Testis (tissue), 5 donors: ENCODE results near the gene MUC5AC. TPM values are rescaled to one million over a fixed set of nuclear protein-coding genes. Genes with fewer than 3 reads are reported as not detected.

Source experiments
- DNase-seq: peaks from one replicate; pipeline ENCODE4 v3.0.0-alpha.2; 2019
- H3K27ac ChIP-seq, 2 donors: fragments of 200-600 bp; sonication (generic); one replicate each; pipeline ENCODE4 v1.5.1; 2019
- H3K27me3 ChIP-seq: fragments of 200-600 bp; sonication (generic); one replicate; pipeline ENCODE4 v1.5.1; 2019
- H3K36me3 ChIP-seq: fragments of 200-600 bp; sonication (generic); one replicate; pipeline ENCODE4 v1.5.1; 2017; ENCODE audit warnings: low read depth; ENCODE audit errors: missing control alignments
- H3K4me1 ChIP-seq: fragments of 200-600 bp; sonication (generic); one replicate; pipeline ENCODE4 v1.5.1; 2019
- H3K4me3 ChIP-seq, 2 donors: fragments of 200-600 bp; sonication (generic); one replicate each; pipeline ENCODE4 v1.5.1; 2017 to 2019
- H3K9me3 ChIP-seq: fragments of 200-600 bp; sonication (generic); one replicate; pipeline ENCODE4 v1.5.1; 2017
- POLR2A ChIP-seq: fragments of 450-650 bp; IDR thresholded peaks from one replicate; pipeline ENCODE4 v1.6.1; 2017; ENCODE audit warnings: antibody characterized with exemption, mild to moderate bottlenecking, moderate library complexity
- WGBS, 2 donors: methylation state at CpG; one replicate each; pipeline ENCODE4 v1.1.5; 2018; 5-methylcytosine and 5-hydroxymethylcytosine counted together
- intact Hi-C: fragments of 100-400 bp; cut with DNase I; formaldehyde crosslinking; loops from one replicate; pipeline ENCODE4 v1.15.1; 2023; ENCODE audit warnings: low total_unique reads
- long read RNA-seq, 2 donors: transcript quantifications; one replicate each; lab custom pipeline, GENCODE V29; 2026
- polyA plus RNA-seq: library from polyadenylated mRNA; stranded (reverse); fragments of 350-450 nt; fragmentation: Illumina TruSeq; extraction: RNeasy Lipid Tissue Mini Kit (QIAGEN cat#74804); gene quantifications from one replicate; pipeline ENCODE4 v1.2.3, GENCODE V29; 2014; ENCODE audit warnings: low read depth, low replicate concordance; ENCODE audit not compliant: insufficient read depth
- total RNA-seq, 2 donors: library from RNA; depleted of rRNA; stranded (reverse); fragments of >200 nt; gene quantifications; one replicate each; pipeline ENCODE4 v1.2.3, GENCODE V29; 2016
- TF ChIP-seq, protein P1 (sequence below), 3 experiments: fragments of 450-650 bp in 2 of 3; fragments of 200-600 bp in 1 of 3; sonication (generic) in 1 of 3; IDR thresholded peaks; one replicate each; pipeline ENCODE4 v1.5.1; 2016 to 2019; ENCODE audit warnings: antibody characterized with exemption in 3 of 3, mild to moderate bottlenecking in 2 of 3, moderate library complexity in 1 of 3

The MUC5AC gene, protein sequence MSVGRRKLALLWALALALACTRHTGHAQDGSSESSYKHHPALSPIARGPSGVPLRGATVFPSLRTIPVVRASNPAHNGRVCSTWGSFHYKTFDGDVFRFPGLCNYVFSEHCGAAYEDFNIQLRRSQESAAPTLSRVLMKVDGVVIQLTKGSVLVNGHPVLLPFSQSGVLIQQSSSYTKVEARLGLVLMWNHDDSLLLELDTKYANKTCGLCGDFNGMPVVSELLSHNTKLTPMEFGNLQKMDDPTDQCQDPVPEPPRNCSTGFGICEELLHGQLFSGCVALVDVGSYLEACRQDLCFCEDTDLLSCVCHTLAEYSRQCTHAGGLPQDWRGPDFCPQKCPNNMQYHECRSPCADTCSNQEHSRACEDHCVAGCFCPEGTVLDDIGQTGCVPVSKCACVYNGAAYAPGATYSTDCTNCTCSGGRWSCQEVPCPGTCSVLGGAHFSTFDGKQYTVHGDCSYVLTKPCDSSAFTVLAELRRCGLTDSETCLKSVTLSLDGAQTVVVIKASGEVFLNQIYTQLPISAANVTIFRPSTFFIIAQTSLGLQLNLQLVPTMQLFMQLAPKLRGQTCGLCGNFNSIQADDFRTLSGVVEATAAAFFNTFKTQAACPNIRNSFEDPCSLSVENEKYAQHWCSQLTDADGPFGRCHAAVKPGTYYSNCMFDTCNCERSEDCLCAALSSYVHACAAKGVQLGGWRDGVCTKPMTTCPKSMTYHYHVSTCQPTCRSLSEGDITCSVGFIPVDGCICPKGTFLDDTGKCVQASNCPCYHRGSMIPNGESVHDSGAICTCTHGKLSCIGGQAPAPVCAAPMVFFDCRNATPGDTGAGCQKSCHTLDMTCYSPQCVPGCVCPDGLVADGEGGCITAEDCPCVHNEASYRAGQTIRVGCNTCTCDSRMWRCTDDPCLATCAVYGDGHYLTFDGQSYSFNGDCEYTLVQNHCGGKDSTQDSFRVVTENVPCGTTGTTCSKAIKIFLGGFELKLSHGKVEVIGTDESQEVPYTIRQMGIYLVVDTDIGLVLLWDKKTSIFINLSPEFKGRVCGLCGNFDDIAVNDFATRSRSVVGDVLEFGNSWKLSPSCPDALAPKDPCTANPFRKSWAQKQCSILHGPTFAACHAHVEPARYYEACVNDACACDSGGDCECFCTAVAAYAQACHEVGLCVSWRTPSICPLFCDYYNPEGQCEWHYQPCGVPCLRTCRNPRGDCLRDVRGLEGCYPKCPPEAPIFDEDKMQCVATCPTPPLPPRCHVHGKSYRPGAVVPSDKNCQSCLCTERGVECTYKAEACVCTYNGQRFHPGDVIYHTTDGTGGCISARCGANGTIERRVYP (N-terminal part only)
- under 1 TPM; 0.31 to 0.62 TPM for total RNA-seq
- polyA plus RNA-seq = 0.32 TPM
- long read RNA-seq, donor 1 = 0 reads
- long read RNA-seq, donor 2 = 0 reads

DNA sequence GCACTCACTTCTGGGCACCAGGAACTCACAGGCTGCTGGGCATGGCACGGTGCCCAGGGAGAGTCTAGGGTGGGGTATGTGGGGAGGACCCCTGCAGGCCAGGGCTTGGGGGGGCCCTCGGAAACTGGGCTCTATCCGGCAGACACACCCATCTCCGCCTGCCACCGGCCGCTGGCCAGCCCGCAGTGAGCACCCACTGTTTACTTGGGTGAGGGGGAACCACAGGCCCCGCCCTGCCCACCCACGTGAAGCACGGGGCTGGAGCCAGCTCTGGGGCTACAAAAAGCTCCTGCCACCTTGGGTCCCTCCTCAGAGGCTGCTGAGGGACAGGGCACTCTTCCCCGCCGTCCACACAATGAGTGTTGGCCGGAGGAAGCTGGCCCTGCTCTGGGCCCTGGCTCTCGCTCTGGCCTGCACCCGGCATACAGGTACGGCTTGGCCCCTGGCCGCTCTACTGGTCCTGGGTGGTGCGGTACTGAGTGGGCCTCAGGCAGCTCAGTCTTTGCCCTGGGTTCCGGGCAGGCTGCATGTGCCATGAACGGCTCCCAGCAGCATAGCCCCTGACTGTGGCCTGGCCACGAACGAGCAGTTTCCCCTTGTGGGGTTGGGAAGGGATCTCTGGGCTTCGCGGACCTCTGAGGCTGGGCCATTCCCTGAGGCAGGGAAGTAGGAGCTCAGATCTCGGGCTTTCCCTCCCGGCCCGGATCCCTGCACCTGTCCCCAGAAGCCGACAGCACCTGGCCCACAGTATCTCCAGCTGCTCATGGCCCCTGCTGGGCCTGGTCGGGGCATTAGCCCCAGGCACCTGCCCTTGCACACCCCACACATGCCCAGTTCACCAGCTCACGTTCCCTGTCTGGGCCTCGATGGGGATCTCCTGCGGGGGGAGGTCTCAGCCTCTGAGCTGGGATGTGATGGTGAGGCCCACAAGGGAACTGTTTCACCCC, at the start of gene MUC5AC:
TSS of gene MUC5AC (plus strand) at position 309 of the 947 bp plus-strand sequence. CDS start at position 356, 47 bp downstream.
- Histone ChIP-seq H3K9me3 (no peaks in the 10 kb centered on the region), H3K4me3 (no peak within 1 kb of the TSS), H3K4me1 (no peaks in the 10 kb centered on the region), H3K27me3 (no peaks in the 10 kb centered on the region), H3K36me3 (no peaks in the 10 kb centered on the region), H3K27ac (no peak within 1 kb of the TSS)
- intact Hi-C loops = no loop called here
- DNase-seq = peak; percentile 9
- WGBS, 2 donors = 78 to 84% methylated on average over 5 to 32 of the region's 32 CpGs
- no peak for TF ChIP-seq POLR2A
- TF ChIP-seq, protein P1, sequence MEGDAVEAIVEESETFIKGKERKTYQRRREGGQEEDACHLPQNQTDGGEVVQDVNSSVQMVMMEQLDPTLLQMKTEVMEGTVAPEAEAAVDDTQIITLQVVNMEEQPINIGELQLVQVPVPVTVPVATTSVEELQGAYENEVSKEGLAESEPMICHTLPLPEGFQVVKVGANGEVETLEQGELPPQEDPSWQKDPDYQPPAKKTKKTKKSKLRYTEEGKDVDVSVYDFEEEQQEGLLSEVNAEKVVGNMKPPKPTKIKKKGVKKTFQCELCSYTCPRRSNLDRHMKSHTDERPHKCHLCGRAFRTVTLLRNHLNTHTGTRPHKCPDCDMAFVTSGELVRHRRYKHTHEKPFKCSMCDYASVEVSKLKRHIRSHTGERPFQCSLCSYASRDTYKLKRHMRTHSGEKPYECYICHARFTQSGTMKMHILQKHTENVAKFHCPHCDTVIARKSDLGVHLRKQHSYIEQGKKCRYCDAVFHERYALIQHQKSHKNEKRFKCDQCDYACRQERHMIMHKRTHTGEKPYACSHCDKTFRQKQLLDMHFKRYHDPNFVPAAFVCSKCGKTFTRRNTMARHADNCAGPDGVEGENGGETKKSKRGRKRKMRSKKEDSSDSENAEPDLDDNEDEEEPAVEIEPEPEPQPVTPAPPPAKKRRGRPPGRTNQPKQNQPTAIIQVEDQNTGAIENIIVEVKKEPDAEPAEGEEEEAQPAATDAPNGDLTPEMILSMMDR (IDR thresholded peaks at IDR 0.05) = no peak

DNA sequence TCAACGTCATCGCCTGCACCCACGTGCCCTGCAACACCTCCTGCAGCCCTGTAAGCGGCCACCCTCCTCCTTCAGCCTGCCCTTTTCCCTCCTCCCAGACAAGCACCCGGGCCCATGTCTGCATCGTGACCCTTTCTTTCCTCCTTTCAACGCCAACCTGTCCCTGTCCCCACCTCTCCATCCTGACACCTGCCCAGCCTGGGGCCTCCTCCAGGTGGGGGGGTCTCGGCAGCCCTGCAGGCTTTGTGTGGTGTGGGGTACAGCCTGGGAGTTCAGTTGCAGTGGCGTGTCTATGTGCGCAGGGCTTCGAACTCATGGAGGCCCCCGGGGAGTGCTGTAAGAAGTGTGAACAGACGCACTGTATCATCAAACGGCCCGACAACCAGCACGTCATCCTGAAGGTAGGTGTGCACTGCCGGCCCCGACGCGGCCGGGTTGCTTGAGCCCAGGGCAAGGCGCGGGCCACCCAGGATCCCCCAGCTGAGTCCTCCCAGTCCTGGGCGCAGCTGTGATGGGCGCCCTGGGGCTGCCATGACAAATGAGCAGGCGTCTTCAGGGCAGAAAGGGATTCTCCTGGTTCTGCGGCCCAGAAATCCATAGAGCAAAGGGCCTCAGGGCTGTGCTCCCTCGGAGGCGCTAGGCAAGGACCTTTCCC, 49.4 kb upstream of the MUC5AC start:
- H3K4me1 ChIP-seq = no peaks in the 10 kb centered on the region
- TF ChIP-seq, protein P1 (IDR thresholded peaks at IDR 0.05) = no peak
- TF ChIP-seq POLR2A = no peak
- no peak overlapping the region for H3K27ac ChIP-seq
- H3K9me3 ChIP-seq = no peaks in the 10 kb centered on the region
- WGBS, 2 donors = 88 to 89% methylated on average over 11 to 29 of the region's 29 CpGs
- H3K27me3 ChIP-seq = no peaks in the 10 kb centered on the region
- no peak overlapping the region for H3K4me3 ChIP-seq
- no peak for DNase-seq
- H3K36me3 ChIP-seq = no peaks in the 10 kb centered on the region
- intact Hi-C loops = no loop called here

DNA sequence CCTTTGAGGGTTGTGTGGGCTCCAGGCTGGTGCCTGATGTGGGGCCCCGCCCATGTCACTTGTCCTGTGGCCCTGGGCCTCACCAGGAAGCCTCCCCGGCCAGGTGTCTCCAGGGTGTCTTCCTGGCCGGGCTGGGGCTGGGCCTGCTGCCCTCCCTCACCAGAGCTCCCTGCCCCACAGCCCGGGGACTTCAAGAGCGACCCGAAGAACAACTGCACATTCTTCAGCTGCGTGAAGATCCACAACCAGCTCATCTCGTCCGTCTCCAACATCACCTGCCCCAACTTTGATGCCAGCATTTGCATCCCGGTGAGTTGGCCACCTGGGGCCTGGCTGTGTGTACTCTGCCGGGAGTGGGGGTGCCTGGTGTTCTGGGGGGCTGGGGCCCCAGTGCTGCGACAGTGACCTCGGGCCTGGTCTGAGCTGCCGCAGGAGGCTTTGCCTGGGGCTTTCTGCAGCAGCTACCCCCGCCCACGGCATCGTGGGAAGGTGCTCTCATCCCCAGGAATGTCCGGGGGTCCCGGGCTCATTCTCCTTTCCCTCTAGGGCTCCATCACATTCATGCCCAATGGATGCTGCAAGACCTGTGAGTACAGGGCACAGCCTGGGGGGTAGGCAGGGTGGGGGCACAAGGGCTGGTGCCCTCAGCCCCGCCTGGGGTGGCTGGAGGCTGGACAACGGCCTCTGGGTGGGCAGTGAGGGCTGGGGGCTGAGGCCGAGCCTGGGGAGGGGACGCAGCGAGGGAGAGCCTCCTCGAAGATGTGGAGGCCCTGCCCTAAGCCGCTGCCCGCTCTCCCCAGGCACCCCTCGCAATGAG, 48.4 kb upstream of the MUC5AC start:
- Histone ChIP-seq H3K4me1 (no peaks in the 10 kb centered on the region), H3K27ac (no peak overlapping the region), H3K4me3 (no peak overlapping the region), H3K36me3 (no peaks in the 10 kb centered on the region), H3K9me3 (no peaks in the 10 kb centered on the region), H3K27me3 (no peaks in the 10 kb centered on the region)
- WGBS, 2 donors = 84 to 92% methylated on average over 20 to 28 of the region's 28 CpGs
- intact Hi-C loops = no loop called here
- DNase-seq = no peak
- no peak for TF ChIP-seq POLR2A
- TF ChIP-seq, protein P1 (IDR thresholded peaks at IDR 0.05) = no peak
